Astrocyte (in vitro differentiated cells and primary cell): ENCODE results near the gene KLHDC10. TPM values are rescaled to one million over a fixed set of nuclear protein-coding genes. Genes with fewer than 3 reads are reported as not detected.

Experiments
- DNase-seq: peaks from one replicate; pipeline ENCODE4 v3.0.0-alpha.2; 2010; ENCODE audit warnings: low read depth
- FAIRE-seq: peaks from 2 replicates; lab custom pipeline; 2011; peaks lifted over from hg19 to GRCh38; lab: Jason Lieb, UNC
- H2AFZ ChIP-seq: 2 replicates; pipeline ENCODE4 v1.6.0; 2012; ENCODE audit warnings: low read depth, low read length, inconsistent platforms
- H3K27ac ChIP-seq: 2 replicates; pipeline ENCODE4 v1.5.1; 2011; ENCODE audit warnings: low read depth, low read length, inconsistent platforms
- H3K27me3 ChIP-seq: 2 replicates; pipeline ENCODE4 v1.6.0; 2011; ENCODE audit warnings: low read length, inconsistent platforms; ENCODE audit not compliant: insufficient read depth
- H3K36me3 ChIP-seq: 2 replicates; pipeline ENCODE4 v1.5.1; 2011; ENCODE audit warnings: low read length, inconsistent platforms; ENCODE audit not compliant: insufficient read depth
- H3K4me1 ChIP-seq: 2 replicates; pipeline ENCODE4 v1.5.1; 2011; ENCODE audit warnings: low read length, inconsistent platforms; ENCODE audit not compliant: insufficient read depth
- H3K4me2 ChIP-seq: 2 replicates; pipeline ENCODE4 v1.6.0; 2012; ENCODE audit warnings: low read length, inconsistent platforms
- H3K4me3 ChIP-seq: 2 replicates; pipeline ENCODE4 v1.5.1; 2011; ENCODE audit warnings: low read depth, mild to moderate bottlenecking, low read length, inconsistent platforms; ENCODE audit not compliant: insufficient read depth
- H3K79me2 ChIP-seq: 2 replicates; pipeline ENCODE4 v1.6.0; 2012; ENCODE audit warnings: mild to moderate bottlenecking, low read length, inconsistent platforms; ENCODE audit not compliant: insufficient read depth
- H3K9ac ChIP-seq: 2 replicates; pipeline ENCODE4 v1.6.0; 2012; ENCODE audit warnings: mild to moderate bottlenecking, low read length, inconsistent platforms
- H3K9me3 ChIP-seq: 2 replicates; pipeline ENCODE4 v1.5.1; 2012; ENCODE audit warnings: low read depth, mild to moderate bottlenecking, low read length, inconsistent platforms; ENCODE audit not compliant: insufficient read depth
- H4K20me1 ChIP-seq: 2 replicates; pipeline ENCODE4 v1.6.0; 2012; ENCODE audit warnings: low read length, inconsistent platforms; ENCODE audit not compliant: insufficient read depth
- H3K27ac Mint-ChIP-seq: one replicate; pipeline ENCODE4 v1.8.0; 2021; ENCODE audit warnings: mild to moderate bottlenecking, mixed read lengths; ENCODE audit not compliant: unreplicated experiment
- H3K27me3 Mint-ChIP-seq: one replicate; pipeline ENCODE4 v1.8.0; 2021; ENCODE audit warnings: low read depth, mixed read lengths; ENCODE audit not compliant: unreplicated experiment
- H3K36me3 Mint-ChIP-seq: one replicate; pipeline ENCODE4 v1.8.0; 2021; ENCODE audit warnings: low read depth, mixed read lengths; ENCODE audit not compliant: unreplicated experiment
- H3K4me1 Mint-ChIP-seq: one replicate; pipeline ENCODE4 v1.8.0; 2021; ENCODE audit warnings: low read depth, mixed read lengths; ENCODE audit not compliant: unreplicated experiment
- H3K4me3 Mint-ChIP-seq: one replicate; pipeline ENCODE4 v1.8.0; 2021; ENCODE audit warnings: mild to moderate bottlenecking, moderate library complexity, mixed read lengths; ENCODE audit not compliant: unreplicated experiment
- H3K9me3 Mint-ChIP-seq: one replicate; pipeline ENCODE4 v1.8.0; 2021; ENCODE audit warnings: mild to moderate bottlenecking, mixed read lengths; ENCODE audit not compliant: unreplicated experiment
- CTCF ChIP-seq: IDR thresholded peaks from 2 replicates; pipeline ENCODE4 v1.5.1; 2011; ENCODE audit warnings: low read depth, mild to moderate bottlenecking, inconsistent platforms, low read length, moderate library complexity; ENCODE audit not compliant: insufficient read depth
- EZH2 ChIP-seq: IDR thresholded peaks from 2 replicates; pipeline ENCODE4 v1.6.1; 2012; ENCODE audit warnings: mild to moderate bottlenecking, low read length, inconsistent platforms; ENCODE audit not compliant: insufficient read depth
- total RNA-seq: library from RNA; stranded (reverse); gene quantifications from 2 replicates; pipeline ENCODE4 v1.2.1, GENCODE V29; 2021

KLHDC10 gene
- total RNA-seq, 1 donor from 2014 or later, result 33.2 TPM

- H3K27me3 ChIP-seq, result no peaks in the 10 kb centered on the region
- H3K27ac Mint-ChIP-seq, result no peak overlapping the region
- H3K4me3 Mint-ChIP-seq, result no peak overlapping the region
- no peak overlapping the region for H2AFZ ChIP-seq
- peaks cover 11% of the 10 kb centered on the region for H3K36me3 Mint-ChIP-seq
- H3K36me3 ChIP-seq, result peaks cover 23% of the 10 kb centered on the region
- no peak for FAIRE-seq
- H3K9me3 ChIP-seq, result no peaks in the 10 kb centered on the region
- DNase-seq, result no peak
- H3K4me2 ChIP-seq, result no peak overlapping the region
- H3K4me3 ChIP-seq, result no peak overlapping the region
- H4K20me1 ChIP-seq, result no peaks in the 10 kb centered on the region
- H3K79me2 ChIP-seq, result no peaks in the 10 kb centered on the region
- H3K9ac ChIP-seq, result no peak overlapping the region
- H3K27me3 Mint-ChIP-seq, result no peaks in the 10 kb centered on the region
- no peak for TF ChIP-seq CTCF
- TF ChIP-seq EZH2, result no peak
- no peaks in the 10 kb centered on the region for H3K9me3 Mint-ChIP-seq
- H3K27ac ChIP-seq, result no peak overlapping the region
- H3K4me1 Mint-ChIP-seq, result no peaks in the 10 kb centered on the region
- no peaks in the 10 kb centered on the region for H3K4me1 ChIP-seq
Observed at GRCh38 chr7:130032698-130033097, 37.6 kb upstream of the KLHDC10 start.

GRCh38 chr7:130037703-130038102, 32.6 kb upstream of the KLHDC10 start:
- H3K9me3 Mint-ChIP-seq, result no peaks in the 10 kb centered on the region
- H3K27me3 ChIP-seq, result no peaks in the 10 kb centered on the region
- DNase-seq (no peak), FAIRE-seq (no peak)
- H3K4me1 Mint-ChIP-seq, result no peaks in the 10 kb centered on the region
- peaks cover 5% of the 10 kb centered on the region for H3K36me3 Mint-ChIP-seq
- H3K27ac ChIP-seq, result no peak overlapping the region
- H3K79me2 ChIP-seq, result no peaks in the 10 kb centered on the region
- no peaks in the 10 kb centered on the region for H3K4me1 ChIP-seq
- no peak overlapping the region for H3K27ac Mint-ChIP-seq
- peaks cover 9% of the 10 kb centered on the region for H3K36me3 ChIP-seq
- no peak overlapping the region for H3K9ac ChIP-seq
- H4K20me1 ChIP-seq, result no peaks in the 10 kb centered on the region
- H3K9me3 ChIP-seq, result no peaks in the 10 kb centered on the region
- TF ChIP-seq EZH2 (no peak), CTCF (peak; percentile 36)
- H2AFZ ChIP-seq, result no peak overlapping the region
- no peak overlapping the region for H3K4me2 ChIP-seq
- H3K27me3 Mint-ChIP-seq, result no peaks in the 10 kb centered on the region
- no peak overlapping the region for H3K4me3 Mint-ChIP-seq
- H3K4me3 ChIP-seq, result no peak overlapping the region

GRCh38 chr7:130040576-130040975, 29.8 kb upstream of the KLHDC10 start:
- Histone ChIP-seq H3K4me1 (no peaks in the 10 kb centered on the region), H4K20me1 (no peaks in the 10 kb centered on the region), H3K79me2 (no peaks in the 10 kb centered on the region), H3K9ac (no peak overlapping the region), H3K4me2 (no peak overlapping the region), H3K4me3 (no peak overlapping the region), H2AFZ (no peak overlapping the region), H3K9me3 (no peaks in the 10 kb centered on the region), H3K36me3 (peaks cover 16% of the 10 kb centered on the region), H3K27ac (no peak overlapping the region), H3K27me3 (no peaks in the 10 kb centered on the region)
- H3K4me1 Mint-ChIP-seq, result no peaks in the 10 kb centered on the region
- H3K9me3 Mint-ChIP-seq, result no peaks in the 10 kb centered on the region
- no peak for DNase-seq
- TF ChIP-seq CTCF, result no peak
- FAIRE-seq, result no peak
- H3K27ac Mint-ChIP-seq, result no peak overlapping the region
- H3K4me3 Mint-ChIP-seq, result no peak overlapping the region
- H3K27me3 Mint-ChIP-seq, result no peaks in the 10 kb centered on the region
- peaks cover 10% of the 10 kb centered on the region for H3K36me3 Mint-ChIP-seq
